GM21619 (cell line): Measurements from ENCODE around the gene KIAA2012.

Source experiments
- ATAC-seq: cut with Tn5 transposase; IDR thresholded peaks from one replicate; pipeline ENCODE4 v1.9.1; 2021; ENCODE audit not compliant: unreplicated experiment

The KIAA2012 gene

DNA sequence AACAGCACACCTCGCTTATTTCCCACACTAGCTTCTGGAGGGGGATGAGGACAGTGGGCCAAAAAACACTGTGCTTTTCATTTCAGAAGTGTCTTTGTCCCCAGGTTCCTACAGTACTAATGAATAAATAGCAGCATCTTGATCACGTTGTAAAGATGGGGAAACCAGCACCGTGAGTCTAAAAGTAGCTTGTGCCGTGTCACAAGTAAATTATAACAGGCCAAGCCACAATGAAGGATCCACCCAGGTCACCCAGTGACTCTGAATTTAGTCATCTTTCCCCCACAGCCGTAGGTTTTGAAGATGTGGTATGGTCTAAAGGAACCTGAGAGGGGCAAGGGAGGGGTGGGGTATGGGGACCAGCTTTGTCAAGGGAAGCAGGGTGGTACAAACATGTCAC, 30.6 kb upstream of the KIAA2012 start:
- ATAC-seq, result no peak

DNA sequence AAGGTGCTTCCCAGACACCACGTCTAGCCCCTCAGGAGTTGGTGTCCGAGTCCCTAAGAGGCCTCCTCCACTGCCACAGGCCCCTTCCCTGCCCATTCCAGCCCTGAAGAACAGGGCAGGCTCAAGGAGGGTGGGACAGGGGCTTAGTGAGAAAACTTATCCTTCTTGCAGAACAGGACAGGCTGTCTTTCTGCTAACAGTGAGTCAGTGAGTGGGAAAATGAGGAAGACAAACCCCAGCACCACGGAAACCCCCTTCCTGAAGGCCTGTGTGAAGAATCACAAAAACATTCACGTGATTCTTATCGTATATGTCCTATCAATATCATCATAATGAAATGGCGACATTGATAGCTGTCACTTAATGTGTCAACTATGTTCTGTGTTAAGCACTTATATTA, 29.6 kb upstream of the KIAA2012 start:
- ATAC-seq, result no peak

DNA sequence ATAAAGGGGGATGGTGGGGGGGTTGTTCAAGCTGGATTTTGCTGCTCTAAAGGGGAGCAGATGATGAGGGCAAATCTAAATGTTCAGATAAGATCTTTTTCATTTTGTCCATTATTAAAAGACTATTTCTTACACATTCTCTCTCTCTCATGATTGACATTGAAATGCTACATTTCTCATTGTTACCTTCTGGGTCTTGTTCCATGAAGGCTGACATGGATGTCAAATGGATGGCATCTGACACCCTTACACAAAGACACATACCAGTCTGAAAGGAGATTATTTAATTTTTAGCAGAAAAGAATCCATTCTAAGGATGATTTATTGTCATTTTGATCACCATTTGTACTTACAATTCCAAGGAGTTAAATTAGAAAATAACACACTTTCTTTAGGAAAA, 28.3 kb upstream of the KIAA2012 start:
- ATAC-seq, result no peak

DNA sequence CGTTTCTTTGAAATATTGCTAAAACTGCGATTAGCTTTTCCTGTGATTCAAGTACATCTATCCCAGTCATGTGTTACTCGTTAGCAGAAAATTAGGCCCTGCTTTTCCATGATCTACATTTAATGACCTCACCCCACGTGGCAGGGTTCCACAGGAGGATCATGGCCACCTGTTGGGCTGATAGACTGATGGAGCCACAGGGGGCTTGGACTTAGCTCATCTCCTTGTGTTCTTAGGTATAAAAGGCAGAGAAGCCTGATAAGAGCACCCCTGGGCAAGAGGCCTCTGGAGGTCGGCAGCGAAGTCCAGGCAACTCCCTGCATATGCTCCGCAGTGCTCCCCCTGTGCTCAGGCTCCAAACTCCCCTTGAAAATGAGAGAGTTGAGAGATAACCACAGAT, 26.5 kb upstream of the KIAA2012 start:
- no peak for ATAC-seq

DNA sequence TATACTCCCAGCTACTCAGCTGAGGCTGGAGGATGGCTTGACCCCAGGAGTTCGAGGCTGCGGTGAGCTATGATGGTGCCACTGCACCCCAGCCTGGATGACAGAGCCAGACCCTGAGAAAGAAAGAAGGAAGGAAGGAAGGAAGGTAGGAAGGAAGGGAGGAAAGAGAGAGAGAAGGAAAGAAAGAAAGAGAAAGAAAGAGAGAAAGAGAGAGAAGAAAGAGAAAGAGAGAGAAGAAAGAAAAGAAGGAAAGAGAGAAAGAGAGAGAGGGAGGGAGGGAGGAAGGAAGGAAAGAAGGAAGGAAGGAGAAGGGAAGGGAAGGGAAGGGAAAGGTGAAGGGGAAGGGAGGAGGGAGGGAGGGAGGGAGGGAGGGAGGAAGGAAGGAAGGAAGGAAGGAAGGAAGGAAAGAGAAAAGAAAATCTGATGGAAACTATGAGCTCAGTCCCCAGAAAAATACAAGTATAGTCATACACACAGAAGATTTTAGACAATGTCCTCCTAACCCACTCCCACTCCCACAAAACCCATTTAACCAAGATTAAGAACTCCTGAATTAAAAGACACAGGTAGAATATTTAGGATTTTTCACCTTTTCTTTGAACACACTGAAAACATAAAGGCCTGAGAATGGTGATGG, 23.8 kb upstream of the KIAA2012 start:
- ATAC-seq, result no peak

DNA sequence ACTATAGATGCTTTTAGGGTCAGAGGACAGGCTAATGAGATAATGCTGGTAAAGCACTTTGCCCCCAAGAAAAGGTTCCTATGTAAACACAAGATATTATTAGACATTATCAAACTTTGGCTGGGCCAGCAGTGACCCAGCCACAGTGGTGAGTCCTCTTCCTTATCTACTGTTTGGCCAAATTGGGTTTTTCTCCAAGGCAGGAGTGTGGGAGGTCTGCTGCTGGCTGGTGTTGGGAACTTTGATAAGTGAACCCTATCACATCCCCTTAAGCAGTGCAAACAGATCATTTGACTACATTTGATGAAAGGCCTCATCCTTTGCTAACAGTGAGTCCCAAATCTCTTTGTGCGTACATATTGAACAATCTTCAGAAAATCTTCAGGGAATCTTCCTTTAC, 23.2 kb upstream of the KIAA2012 start:
- ATAC-seq, result no peak

DNA sequence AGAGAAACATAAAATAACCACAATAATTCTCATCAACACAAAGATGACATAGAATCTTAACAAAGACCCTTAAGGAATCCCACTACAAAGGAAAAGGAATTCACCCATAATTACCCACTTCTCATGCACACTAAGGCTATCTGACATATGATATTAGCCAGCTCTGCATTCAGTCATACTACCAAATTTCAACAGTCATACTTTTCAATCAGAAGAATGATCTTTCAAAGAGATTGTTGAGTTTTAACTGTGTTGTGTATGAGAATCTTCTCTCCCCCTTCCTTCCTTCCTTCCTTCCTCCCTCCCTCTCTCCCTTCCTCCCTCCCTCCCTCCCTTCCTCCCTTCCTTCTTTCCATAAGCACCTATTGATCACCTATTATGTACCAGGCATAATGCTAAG, 22.4 kb upstream of the KIAA2012 start:
- ATAC-seq, result no peak

DNA sequence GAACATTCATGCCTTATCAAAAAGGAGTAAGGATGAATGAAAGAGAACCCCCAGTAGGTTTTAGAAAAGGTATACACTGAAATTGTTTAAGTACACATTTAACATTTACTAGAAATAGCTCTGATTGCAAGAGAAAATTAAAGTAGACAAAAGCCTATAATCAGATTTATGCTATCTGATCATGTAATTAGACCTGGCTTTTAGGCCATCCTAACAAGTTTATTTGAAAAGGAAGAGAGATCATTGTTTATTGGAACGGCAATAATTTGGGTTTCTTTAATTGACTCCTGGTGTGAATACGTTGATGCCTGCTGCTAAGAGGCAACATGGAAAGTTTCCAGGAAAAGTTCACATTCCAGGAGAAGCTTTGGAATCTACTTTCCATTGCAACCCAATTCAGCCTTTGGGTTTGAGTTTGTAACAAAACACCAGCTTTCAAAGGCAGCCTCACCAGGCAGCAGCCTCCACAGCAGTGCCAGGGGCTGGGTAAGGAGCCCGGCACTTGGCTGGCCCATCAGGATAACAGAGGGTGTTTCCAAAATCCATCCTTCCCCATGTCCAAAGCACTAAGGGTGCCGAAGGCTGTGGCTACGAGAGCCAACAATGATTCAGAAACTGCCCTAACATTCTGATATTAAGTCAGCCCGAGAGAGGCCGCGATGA, 21.4 kb upstream of the KIAA2012 start:
- ATAC-seq, result no peak

DNA sequence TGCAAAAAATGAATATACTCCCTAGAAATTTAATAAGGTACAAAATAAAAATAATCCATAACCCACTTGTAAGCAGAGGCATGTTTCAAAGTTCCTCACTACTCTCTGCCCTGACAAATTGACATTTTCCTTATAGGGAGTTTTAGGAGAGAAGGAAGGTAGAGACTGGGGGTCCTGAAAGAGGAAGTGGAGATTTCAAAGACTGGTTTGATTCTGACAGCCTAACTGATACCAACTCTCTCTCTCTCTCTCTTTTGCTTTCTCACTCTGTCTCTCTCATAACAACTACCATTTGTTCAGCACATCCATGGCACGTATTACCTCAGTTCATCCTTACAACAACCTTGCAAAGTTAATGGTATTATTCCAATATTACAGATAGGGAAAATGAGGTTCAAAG, 20.8 kb upstream of the KIAA2012 start:
- ATAC-seq, result no peak

DNA sequence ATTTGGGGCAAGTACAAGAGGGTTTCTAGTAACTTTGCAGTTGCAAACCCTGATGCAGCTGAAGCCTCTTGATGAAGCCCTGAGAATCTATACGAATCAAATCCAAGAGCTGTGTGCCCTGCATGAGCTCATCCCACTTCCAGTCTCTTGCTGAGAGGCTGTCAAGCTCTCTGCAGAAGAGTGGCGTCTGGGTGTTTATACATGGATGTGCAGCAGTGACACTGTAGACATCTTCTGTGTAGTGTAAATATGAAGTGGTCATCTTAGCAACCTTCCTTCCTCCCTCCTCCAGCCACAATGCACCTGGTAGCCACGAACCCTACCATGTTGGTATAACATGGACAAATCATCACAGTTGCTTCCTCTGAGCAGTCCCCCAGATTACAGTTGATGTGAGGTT, 18.4 kb upstream of the KIAA2012 start:
- ATAC-seq, result no peak

DNA sequence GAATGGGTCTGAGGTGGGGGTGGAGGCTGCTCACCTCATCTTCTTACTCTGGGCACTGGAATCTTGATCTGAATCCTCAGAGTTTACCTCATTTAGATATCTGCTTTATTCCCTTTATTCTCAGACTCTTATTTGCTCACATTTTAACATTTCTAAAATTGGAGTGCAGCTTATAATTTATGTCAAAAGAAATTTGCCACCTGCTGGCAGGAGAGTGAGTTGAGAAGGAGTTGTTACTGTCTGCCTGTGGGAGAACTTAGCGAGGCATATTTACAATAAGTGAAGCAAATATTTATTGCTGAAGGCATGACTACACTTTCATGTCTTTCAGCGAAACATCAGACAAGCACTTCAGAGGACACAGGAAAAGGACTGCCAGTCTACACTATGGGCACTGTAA, 16.4 kb upstream of the KIAA2012 start:
- ATAC-seq, result no peak

DNA sequence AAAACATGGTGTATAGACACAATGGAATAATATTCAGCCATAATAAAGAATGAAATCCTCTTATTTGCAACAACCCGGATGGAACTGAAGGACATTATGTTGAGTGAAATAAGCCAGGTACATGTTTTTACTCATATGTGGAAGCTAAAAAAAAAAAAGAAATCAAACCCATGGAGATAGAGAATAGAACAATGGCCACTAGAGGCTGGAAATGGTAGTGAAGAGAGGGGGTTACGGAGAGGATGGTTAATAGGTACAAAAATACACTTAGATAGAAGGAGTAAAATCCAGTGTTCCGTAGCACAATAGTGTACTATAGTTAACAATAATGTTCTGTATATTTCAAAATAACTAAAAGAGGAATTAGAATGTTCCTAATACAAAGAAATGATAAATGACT, 12.8 kb upstream of the KIAA2012 start:
- no peak for ATAC-seq

DNA sequence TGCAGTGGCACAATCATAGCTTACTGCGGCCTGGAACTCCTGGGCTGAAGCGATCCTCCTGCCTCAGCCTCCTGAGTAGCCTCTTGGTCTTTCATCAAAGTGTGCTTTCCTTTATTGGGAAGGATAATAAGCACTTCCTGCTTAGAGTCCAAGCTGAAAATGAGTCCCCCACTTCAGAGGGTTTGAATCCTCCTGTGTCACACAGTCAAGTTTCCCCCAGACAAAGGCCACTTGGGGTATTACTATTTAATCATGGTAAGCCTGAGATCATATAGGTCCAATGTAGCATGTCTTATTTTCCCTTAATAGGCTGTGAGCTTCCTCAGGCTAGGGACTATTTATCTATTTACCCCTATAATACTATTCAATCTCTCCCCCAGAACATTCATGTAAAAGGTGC, 11.4 kb upstream of the KIAA2012 start:
- no peak for ATAC-seq

DNA sequence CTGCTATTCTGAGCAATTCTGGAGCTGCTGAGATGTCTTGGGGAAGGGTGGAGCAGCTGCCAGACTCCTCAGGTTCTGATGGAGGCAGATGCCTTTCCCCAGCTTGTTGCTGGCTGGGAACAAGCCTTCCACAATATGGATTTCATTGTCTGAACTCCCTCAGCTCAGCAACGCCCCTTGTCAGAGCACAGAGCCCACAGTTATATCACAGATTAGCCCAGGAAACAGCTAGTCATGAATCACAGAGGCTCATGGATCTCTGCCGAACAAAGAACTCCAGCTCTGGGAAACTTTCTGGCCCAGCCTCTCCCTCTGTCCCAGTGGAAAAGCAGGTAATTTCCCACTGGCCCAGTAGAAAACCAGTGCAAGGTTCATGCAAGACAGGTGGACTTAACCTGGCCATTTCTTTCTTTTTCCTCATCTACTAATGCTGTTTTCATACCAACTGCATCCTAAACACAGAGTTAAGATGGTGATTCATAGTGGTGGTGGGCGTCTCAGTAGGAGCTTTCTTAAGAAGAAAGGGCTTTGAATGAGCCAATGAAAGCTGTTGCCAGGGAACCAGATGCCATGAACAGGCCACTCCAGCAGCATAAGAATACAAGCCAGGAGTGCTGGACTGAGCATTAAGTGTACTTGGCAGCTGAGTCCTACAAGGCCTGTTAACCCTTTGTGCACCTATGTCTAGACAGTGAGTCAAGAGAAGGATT, 8.7 kb upstream of the KIAA2012 start:
- no peak for ATAC-seq

DNA sequence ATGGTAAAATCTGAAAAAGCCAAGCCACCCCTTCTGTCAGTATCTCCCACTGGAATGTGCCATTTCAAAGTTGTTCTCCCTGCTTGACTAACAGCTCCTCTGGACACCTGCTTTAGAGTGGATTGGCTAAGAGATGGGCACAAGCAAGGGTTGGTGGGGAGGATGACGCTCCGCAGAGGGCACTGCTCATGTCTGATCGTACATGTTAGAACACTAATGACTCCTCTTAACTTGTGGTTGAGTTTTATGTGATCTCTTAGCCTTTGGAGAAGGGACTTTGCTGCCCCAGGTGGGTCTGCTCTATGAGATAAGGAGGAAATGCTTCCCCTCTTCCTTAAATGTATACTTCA, 8.2 kb upstream of the KIAA2012 start:
- no peak for ATAC-seq

DNA sequence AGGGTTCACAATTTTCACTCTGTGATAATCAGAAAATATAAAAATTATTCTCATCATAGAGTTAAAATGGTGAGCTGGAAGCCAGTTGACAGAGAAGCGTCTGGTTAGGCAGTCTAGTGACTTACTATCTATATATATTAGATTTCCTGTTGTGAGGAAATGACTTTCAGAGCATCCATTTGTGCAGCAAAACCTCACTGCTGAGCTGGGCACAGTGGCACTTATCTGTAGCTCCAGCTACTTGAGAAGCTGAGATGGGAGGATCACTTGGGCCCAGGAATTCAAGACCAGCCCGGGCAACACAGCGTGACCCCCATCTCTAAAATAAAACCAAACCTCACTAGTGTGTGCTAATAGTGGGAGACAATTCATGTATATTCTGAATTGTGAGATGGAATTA, 7.2 kb upstream of the KIAA2012 start:
- no peak for ATAC-seq

DNA sequence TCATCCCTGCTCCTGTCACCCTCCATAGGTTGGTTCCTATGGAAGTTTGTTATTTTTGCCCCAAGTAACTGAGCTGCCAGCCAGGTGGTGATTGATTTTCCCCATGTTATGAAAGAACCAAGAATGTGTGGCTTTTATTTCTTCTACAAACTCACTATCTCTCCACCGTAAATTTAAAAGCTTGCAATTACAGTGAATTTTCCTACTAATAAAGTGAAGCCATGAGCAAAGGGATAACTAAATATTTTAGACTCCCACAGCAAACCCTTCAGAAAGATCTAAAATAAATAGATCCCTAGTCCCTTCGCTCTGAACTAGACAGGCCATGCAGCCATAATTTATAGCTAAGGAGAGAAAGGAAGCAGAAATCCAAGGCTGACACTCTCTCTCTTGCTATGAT, 6.2 kb upstream of the KIAA2012 start:
- ATAC-seq, result no peak

DNA sequence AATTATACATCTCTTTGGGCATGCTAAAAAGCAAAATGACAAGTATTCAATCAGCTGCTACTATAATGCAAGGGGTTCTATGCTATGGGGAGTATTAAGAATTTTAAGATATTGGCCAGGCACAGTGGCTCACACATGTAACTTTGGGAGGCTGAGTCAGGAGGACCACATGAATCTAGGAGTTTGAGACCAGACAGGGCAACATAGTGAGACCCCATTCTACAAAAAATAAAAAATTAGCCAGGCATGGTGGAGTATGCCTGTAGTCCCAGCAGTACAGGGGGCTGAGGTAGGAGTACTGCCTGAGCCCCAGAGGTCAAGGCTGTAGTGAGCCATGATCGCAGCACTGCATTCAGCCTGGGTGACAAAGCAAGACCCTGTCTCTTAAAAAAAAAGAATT, 5.5 kb upstream of the KIAA2012 start:
- no peak for ATAC-seq

DNA sequence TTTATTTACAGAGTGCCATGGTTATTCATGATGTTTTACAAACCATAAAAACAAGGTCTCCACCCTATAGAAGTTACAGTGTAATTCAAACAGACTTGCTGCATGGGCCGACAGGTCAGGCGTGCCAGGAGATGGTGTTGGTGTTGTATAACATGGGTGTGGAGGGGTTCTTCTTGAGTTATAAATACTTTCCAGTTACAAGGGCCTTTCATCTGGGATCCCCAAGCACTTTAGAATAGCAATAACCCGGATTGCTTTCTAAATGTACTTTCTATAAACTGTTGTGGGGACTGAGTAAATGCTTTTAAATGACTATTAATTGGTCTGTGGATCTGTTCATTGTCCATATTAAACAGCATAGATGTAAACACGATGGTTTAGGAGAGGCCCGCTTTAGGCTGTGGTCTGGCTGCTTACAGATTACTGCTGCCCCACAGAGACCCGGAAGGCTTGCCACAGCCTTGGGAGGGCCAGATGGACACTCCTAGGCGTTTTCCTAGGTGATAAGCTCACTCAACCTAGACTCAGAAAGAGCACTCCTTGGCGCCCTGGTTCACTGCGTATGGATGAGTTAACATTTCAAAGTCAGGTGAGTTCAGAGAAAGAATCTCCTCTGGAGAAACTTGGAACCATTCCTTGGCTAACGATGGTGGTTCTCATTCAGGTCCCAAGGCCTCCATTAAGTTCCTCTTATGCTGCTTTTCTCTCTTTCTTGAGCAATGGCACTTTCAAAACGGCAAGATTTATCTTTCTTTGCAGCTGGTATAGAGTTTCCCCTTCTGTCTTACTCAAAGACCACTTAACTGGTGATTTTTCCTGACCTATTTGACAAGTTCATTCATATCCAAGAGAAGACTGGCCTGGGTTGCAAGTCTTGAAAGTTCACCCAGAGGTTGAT, 3.6 kb upstream of the KIAA2012 start:
- no peak for ATAC-seq

DNA sequence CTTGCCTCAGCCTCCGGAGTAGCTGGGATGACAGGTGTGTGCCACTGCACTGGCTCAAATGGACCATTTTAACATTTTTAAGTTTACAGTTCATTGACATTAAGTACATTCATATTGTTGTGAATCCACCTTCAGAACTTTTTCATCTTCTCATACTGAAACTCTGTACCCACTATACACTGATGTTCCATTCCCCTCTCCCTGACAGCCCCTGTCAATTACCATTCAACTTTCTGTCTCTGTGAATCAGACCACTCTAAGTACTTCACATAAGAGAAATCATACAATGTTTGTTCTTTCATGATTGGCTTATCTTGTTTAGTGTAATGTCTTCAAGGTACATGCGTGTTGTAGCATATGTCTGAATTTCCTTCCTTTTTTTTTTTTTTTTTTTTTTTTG, 1.9 kb upstream of the KIAA2012 start:
- ATAC-seq, result no peak

DNA sequence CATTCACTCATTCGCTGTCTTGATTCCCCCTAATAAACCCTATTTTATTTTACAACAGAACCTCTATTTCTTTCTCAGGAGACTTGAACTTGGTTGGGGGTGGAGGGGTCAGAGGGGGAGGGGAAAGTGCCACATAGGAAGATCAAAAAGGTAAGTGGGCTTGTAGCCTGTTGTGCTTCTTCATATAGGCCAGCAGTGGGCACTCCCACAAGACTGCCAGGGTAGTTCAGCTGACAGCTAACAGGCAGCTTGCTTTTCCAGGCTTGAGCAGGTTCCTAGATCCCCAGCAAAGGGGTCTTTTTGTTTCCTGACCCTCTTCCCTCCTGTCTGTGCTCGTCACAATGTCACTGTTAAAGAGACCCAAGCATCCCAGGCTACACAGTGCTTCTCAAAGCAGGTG, 829 bp upstream of the KIAA2012 start:
- no peak for ATAC-seq

DNA sequence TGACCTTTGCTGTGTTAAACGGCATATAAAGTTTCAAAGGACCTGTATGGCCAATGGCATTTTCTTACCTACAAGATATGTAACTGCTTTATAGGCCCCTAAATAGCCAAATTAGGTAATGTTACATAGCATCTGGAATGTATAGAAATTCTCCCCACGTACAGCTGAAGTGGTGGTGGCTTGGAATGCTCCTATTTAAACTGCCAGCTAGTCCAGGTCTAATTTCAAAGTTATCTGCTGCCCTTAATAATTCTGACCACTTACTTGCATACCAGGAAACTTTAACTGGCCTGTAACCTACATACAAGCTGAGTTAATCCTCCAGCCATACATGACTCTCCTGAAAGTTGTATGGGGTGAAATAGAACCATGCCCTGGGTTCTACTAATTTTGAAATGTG, 1.3 kb downstream of the KIAA2012 start:
- no peak for ATAC-seq
